ENCODE results near the gene GDPD1. TPM values are rescaled to one million over a fixed set of nuclear protein-coding genes. Genes with fewer than 3 reads are reported as not detected.

Gene GDPD1
- total RNA-seq, 1 experiment from 2014 or later, result 0.49 TPM

Other genes starting within 250 kb of the GDPD1 start
- 32.6 and 44.9 TPM in 2 replicates for gene TRIM37, start 113.6 kb upstream of the GDPD1 start, total RNA-seq (2014; rRNA removed; shearing (Covaris generic))
- gene SKA2, start 65.3 kb upstream of the GDPD1 start, total RNA-seq (2014; rRNA removed; shearing (Covaris generic)), result 174 and 210 TPM in 2 replicates
- gene PRR11, start 64.8 kb upstream of the GDPD1 start, total RNA-seq (2014; rRNA removed; shearing (Covaris generic)), result 72.8 and 77.8 TPM in 2 replicates
- gene SMG8, start 10.5 kb upstream of the GDPD1 start, total RNA-seq (2014; rRNA removed; shearing (Covaris generic)), result 24.0 and 24.3 TPM in 2 replicates
- 1.6 and 1.8 TPM in 2 replicates for gene YPEL2, start 111.1 kb downstream of the GDPD1 start, total RNA-seq (2014; rRNA removed; shearing (Covaris generic))